SH-SY5Y (cell line): ENCODE results near the gene SAMD4B.

ENCODE experiments used
- GATA2 ChIP-seq: IDR thresholded peaks from 2 replicates; pipeline ENCODE4 v1.6.1; 2011; ENCODE audit warnings: mild to moderate bottlenecking, low read depth, low read length
- GATA3 ChIP-seq: IDR thresholded peaks from 2 replicates; pipeline ENCODE4 v1.6.1; 2011; ENCODE audit warnings: low read depth, mild to moderate bottlenecking, low read length, moderate library complexity

- no peak for TF ChIP-seq GATA2
- no peak for TF ChIP-seq GATA3
Observed at GRCh38 chr19:39342647-39343305, 555 bp downstream of the SAMD4B start.
